Measurements from ENCODE around the gene TMEM238.
"Not testable (repeated sequence)": the region's sequence is repeated elsewhere in the genome, so short reads cannot be mapped to it uniquely, and the experiment has no call there.

- TF ChIP-seq POLR2A (IDR thresholded peaks at IDR 0.05; ENCODE audit: low read depth, low read length) (peak; percentile 97), POLR2AphosphoS5 (IDR thresholded peaks at IDR 0.05; ENCODE audit: low read depth, low read length) (peak; percentile 95)
- TF ChIP-seq SPI1, TAF1 (IDR thresholded peaks at IDR 0.05; ENCODE audit: low read depth, low read length): not testable (repeated sequence)
Observed at GRCh38 chr19:55407550-55407799, 23.4 kb upstream of the TMEM238 start, which contains the start of gene UBE2S.
